ENCODE results near the gene ZFR2.

GRCh38 chr19:3832001-3832400, 36.8 kb downstream of the ZFR2 start:
- TF ChIP-seq CTCF (IDR thresholded peaks at IDR 0.05) (no peak), POLR2A (IDR thresholded peaks at IDR 0.05) (no peak)

All from lower leg skin (tissue), 3 donors.